Glutamatergic neuron (in vitro differentiated cells): ENCODE measurements around the gene TRIM72. TPM values are rescaled to one million over a fixed set of nuclear protein-coding genes. Genes with fewer than 3 reads are reported as not detected.

Experiments used
- DNase-seq: peaks from one replicate; pipeline ENCODE4 v3.0.0; 2022
- H3K27ac Mint-ChIP-seq: one replicate; pipeline ENCODE4 v1.8.0; 2020; ENCODE audit warnings: mild to moderate bottlenecking, mixed read lengths, inconsistent platforms; ENCODE audit not compliant: unreplicated experiment
- H3K27me3 Mint-ChIP-seq: one replicate; pipeline ENCODE4 v1.8.0; 2020; ENCODE audit warnings: mild to moderate bottlenecking, moderate library complexity, mixed read lengths, inconsistent platforms; ENCODE audit not compliant: unreplicated experiment
- H3K36me3 Mint-ChIP-seq: one replicate; pipeline ENCODE4 v1.8.0; 2020; ENCODE audit warnings: mild to moderate bottlenecking, mixed read lengths, inconsistent platforms; ENCODE audit not compliant: unreplicated experiment
- H3K4me1 Mint-ChIP-seq: one replicate; pipeline ENCODE4 v1.8.0; 2020; ENCODE audit warnings: mild to moderate bottlenecking, low read depth, mixed read lengths, inconsistent platforms; ENCODE audit not compliant: unreplicated experiment
- H3K4me3 Mint-ChIP-seq: one replicate; pipeline ENCODE4 v1.8.0; 2020; ENCODE audit warnings: mild to moderate bottlenecking, mixed read lengths, inconsistent platforms; ENCODE audit not compliant: unreplicated experiment
- H3K9me3 Mint-ChIP-seq: one replicate; pipeline ENCODE4 v1.8.0; 2020; ENCODE audit warnings: mild to moderate bottlenecking, moderate library complexity, mixed read lengths, inconsistent platforms; ENCODE audit not compliant: unreplicated experiment
- total RNA-seq: library from RNA; stranded (reverse); fragmentation: NEBNext Ultra II Directional; extraction: Animal tissue kit (Norgen Biotek cat#: 25700); gene quantifications from one replicate; pipeline ENCODE4 v1.2.1, GENCODE V29; 2021; ENCODE audit not compliant: unreplicated experiment
- TF ChIP-seq, protein P1 (sequence below): fragments of 200-600 bp; sonication (generic); IDR thresholded peaks from one replicate; pipeline ENCODE4 v1.5.0; 2021; ENCODE audit not compliant: partially characterized antibody, unreplicated experiment

Gene TRIM72
- total RNA-seq, 1 donor from 2014 or later = 0.10 TPM

DNA sequence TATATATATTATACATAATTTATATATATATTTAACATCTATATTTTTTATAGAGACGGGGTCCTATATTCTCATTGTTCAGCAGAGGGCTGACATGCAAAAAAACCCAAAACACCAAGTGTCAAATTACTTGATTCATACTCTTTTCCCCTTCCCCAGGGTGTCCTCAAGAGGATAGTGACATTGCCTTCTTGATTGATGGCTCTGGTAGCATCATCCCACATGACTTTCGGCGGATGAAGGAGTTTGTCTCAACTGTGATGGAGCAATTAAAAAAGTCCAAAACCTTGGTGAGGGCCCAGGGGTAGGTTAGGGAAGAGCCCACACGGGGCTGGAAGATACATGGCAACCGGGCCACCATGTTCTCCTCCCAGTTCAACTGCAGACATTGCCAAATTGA, 56.9 kb downstream of the TRIM72 start:
- H3K27ac Mint-ChIP-seq = no peak overlapping the region
- no peak overlapping the region for H3K4me3 Mint-ChIP-seq
- no peak for DNase-seq
- TF ChIP-seq, protein P1, sequence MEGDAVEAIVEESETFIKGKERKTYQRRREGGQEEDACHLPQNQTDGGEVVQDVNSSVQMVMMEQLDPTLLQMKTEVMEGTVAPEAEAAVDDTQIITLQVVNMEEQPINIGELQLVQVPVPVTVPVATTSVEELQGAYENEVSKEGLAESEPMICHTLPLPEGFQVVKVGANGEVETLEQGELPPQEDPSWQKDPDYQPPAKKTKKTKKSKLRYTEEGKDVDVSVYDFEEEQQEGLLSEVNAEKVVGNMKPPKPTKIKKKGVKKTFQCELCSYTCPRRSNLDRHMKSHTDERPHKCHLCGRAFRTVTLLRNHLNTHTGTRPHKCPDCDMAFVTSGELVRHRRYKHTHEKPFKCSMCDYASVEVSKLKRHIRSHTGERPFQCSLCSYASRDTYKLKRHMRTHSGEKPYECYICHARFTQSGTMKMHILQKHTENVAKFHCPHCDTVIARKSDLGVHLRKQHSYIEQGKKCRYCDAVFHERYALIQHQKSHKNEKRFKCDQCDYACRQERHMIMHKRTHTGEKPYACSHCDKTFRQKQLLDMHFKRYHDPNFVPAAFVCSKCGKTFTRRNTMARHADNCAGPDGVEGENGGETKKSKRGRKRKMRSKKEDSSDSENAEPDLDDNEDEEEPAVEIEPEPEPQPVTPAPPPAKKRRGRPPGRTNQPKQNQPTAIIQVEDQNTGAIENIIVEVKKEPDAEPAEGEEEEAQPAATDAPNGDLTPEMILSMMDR = no peak
- H3K4me1 Mint-ChIP-seq = no peaks in the 10 kb centered on the region
- peaks cover 3% of the 10 kb centered on the region for H3K9me3 Mint-ChIP-seq
- no peaks in the 10 kb centered on the region for H3K36me3 Mint-ChIP-seq
- H3K27me3 Mint-ChIP-seq = no peaks in the 10 kb centered on the region

DNA sequence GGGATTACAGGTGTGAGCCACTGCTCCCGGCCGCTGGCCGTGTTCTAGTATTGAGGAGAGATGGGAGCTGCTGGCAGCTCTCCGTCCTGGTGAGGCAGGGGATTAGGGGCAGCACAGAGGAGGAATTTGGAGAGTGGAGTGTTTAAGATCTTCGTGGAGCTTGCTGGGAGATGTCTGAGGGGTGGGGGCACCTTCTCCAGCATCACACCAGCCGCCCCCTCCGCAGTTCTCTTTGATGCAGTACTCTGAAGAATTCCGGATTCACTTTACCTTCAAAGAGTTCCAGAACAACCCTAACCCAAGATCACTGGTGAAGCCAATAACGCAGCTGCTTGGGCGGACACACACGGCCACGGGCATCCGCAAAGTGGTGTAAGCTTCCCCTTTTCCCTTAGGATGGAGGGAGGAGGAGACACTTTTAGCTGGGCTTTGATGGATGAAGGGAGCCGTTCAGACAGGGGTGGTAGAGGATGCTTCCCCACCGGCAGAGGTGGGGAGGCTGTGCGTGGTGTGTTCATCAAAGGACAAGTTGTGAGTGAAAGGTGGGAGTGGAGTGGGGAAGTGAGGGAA, 57.8 kb downstream of the TRIM72 start:
- Mint-ChIP-seq H3K4me1 (no peaks in the 10 kb centered on the region), H3K27me3 (no peaks in the 10 kb centered on the region), H3K36me3 (no peaks in the 10 kb centered on the region), H3K9me3 (peaks cover 3% of the 10 kb centered on the region), H3K4me3 (no peak overlapping the region), H3K27ac (no peak overlapping the region)
- no peak for DNase-seq
- TF ChIP-seq, protein P1 = no peak

DNA sequence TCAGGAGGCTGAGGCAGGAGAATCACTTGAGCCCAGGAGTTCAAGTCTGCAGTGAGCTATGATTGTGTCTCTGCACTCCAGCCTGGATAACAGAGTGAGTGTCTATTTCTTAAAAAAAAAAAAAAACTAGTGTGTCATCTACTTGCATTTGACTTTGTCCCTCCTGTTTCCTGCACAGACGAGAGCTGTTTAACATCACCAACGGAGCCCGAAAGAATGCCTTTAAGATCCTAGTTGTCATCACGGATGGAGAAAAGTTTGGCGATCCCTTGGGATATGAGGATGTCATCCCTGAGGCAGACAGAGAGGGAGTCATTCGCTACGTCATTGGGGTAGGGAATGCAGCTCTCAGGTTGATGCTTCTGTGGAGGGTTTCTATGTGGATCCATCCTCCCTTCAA, 59.3 kb downstream of the TRIM72 start:
- H3K27me3 Mint-ChIP-seq = no peaks in the 10 kb centered on the region
- no peak overlapping the region for H3K4me3 Mint-ChIP-seq
- TF ChIP-seq, protein P1 = no peak
- no peaks in the 10 kb centered on the region for H3K4me1 Mint-ChIP-seq
- no peaks in the 10 kb centered on the region for H3K36me3 Mint-ChIP-seq
- no peak for DNase-seq
- H3K27ac Mint-ChIP-seq = no peak overlapping the region
- peaks cover 3% of the 10 kb centered on the region for H3K9me3 Mint-ChIP-seq

DNA sequence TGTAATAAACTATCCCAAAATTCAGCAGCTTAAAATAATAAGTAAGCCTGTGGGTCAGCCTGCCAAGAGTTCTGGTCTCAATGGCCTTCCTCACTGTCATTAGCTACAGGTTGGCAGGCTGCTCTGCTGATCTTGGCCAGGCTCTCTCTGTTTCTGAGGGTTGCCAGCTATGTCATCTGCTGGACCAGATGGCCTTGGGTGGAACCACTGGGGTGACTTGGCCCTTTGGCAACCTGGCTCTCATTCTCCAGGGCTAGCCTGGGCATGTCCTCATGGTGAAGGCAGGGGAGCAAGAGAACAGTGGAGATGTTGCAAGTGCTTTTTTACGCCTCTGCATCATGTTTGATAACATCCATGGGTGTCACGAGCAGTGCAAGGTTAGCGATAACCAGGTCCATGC, 59.8 kb downstream of the TRIM72 start:
- no peaks in the 10 kb centered on the region for H3K4me1 Mint-ChIP-seq
- DNase-seq = no peak
- no peak overlapping the region for H3K4me3 Mint-ChIP-seq
- no peak overlapping the region for H3K27ac Mint-ChIP-seq
- H3K27me3 Mint-ChIP-seq = no peaks in the 10 kb centered on the region
- TF ChIP-seq, protein P1 = no peak
- H3K36me3 Mint-ChIP-seq = no peaks in the 10 kb centered on the region
- H3K9me3 Mint-ChIP-seq = peaks cover 3% of the 10 kb centered on the region

DNA sequence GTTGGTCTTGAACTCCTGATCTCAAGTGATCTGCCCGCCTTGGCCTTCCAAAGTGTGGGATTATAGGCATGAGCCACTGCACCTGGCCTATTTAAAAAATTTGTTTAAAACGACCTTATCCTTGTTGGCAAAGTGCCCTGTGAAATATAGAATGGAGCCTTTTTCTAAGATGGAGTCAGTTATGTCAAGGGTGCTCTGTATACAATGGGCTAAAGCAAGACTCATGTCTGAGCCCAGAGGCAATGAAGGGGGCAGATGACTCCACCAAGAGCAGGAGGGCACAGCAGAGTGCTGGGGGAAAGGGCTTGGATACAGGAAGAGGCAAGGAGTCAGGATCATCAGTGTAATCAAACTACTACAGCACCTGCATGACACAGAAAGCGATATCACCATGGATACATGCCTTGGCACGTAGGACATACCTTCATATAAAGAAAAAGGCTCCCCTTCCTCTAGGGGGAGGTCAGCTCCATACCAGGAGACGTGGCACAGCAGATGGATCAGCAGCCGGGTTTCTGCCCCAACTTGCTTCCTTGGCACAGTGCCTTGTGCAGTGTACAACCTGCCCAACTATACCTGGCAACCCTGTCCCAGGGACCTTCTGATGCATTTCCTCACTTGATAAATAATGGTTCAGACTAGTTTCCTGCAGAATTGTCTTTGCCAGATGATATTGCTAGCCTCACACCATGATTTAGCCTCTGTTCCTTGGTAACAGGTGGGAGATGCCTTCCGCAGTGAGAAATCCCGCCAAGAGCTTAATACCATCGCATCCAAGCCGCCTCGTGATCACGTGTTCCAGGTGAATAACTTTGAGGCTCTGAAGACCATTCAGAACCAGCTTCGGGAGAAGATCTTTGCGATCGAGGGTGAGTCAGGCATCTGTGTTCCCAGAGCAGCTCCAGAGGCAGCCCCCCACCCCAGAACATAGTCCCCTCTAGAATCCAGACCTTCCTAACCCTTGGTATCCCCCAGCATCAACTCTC, 61.2 kb downstream of the TRIM72 start:
- H3K36me3 Mint-ChIP-seq = no peaks in the 10 kb centered on the region
- TF ChIP-seq, protein P1 = no peak
- DNase-seq = no peak
- H3K27ac Mint-ChIP-seq = no peak overlapping the region
- H3K4me1 Mint-ChIP-seq = no peaks in the 10 kb centered on the region
- H3K9me3 Mint-ChIP-seq = peaks cover 2% of the 10 kb centered on the region
- H3K27me3 Mint-ChIP-seq = no peaks in the 10 kb centered on the region
- H3K4me3 Mint-ChIP-seq = no peak overlapping the region
